HepG2 (cell line): ENCODE data around the gene PLK3. TPM values are rescaled to one million over a fixed set of nuclear protein-coding genes. Genes with fewer than 3 reads are reported as not detected.

Experiments
- AGO2 ChIP-seq: fragments of 200-400 bp; formaldehyde crosslinking; optimal IDR thresholded peaks from 2 replicates; pipeline ENCODE3; 2017; ENCODE audit warnings: mild to moderate bottlenecking, low read depth, low read length, moderate library complexity
- ARNTL ChIP-seq: sonication (generic); formaldehyde crosslinking; IDR thresholded peaks from 2 replicates; pipeline ENCODE4 v1.4.0; 2020; ENCODE audit warnings: mild to moderate bottlenecking, missing genetic modification reagents
- CC2D1A ChIP-seq: sonication (generic); formaldehyde crosslinking; IDR thresholded peaks from 2 replicates; pipeline ENCODE4 v1.8.1; 2023; ENCODE audit warnings: mild to moderate bottlenecking, missing genetic modification reagents
- MEIS1 ChIP-seq: sonication (generic); formaldehyde crosslinking; IDR thresholded peaks from 2 replicates; pipeline ENCODE4 v1.9.0; 2021; ENCODE audit warnings: mild to moderate bottlenecking, missing genetic modification reagents, moderate library complexity, borderline replicate concordance
- MYNN ChIP-seq: sonication (generic); formaldehyde crosslinking; IDR thresholded peaks from 2 replicates; pipeline ENCODE4 v1.4.0; 2020; ENCODE audit warnings: mild to moderate bottlenecking, low read depth, missing genetic modification reagents
- NFIC ChIP-seq: IDR thresholded peaks from 2 replicates; pipeline ENCODE4 v1.6.1; 2012; ENCODE audit warnings: mild to moderate bottlenecking, low read length, inconsistent platforms
- RNF2 ChIP-seq: fragments of 450-650 bp; conservative IDR thresholded peaks from 2 replicates; pipeline ENCODE4 v1.6.1; 2016; ENCODE audit warnings: low read depth
- RXRB ChIP-seq: IDR thresholded peaks from 2 replicates; pipeline ENCODE4 v1.6.1; 2016; ENCODE audit warnings: borderline replicate concordance, missing genetic modification reagents, missing compliant biosample characterization
- SALL1 ChIP-seq: sonication (generic); formaldehyde crosslinking; IDR thresholded peaks from 2 replicates; pipeline ENCODE4 v1.8.0; 2022; ENCODE audit warnings: mild to moderate bottlenecking, missing genetic modification reagents
- YEATS2 ChIP-seq: sonication (generic); formaldehyde crosslinking; IDR thresholded peaks from 2 replicates; pipeline ENCODE4 v1.4.0; 2020; ENCODE audit warnings: missing genetic modification reagents, borderline replicate concordance
- ZBTB7A ChIP-seq: sonication (generic); formaldehyde crosslinking; IDR thresholded peaks from 2 replicates; pipeline ENCODE4 v1.8.0; 2022; ENCODE audit warnings: mild to moderate bottlenecking, missing genetic modification reagents
- ZEB1 ChIP-seq: IDR thresholded peaks from 2 replicates; pipeline ENCODE4 v1.6.1; 2012; ENCODE audit warnings: mild to moderate bottlenecking, low read depth, inconsistent platforms; ENCODE audit not compliant: insufficient replicate concordance
- ZFYVE20 ChIP-seq: sonication (generic); formaldehyde crosslinking; IDR thresholded peaks from 2 replicates; pipeline ENCODE4 v1.8.0; 2023; ENCODE audit warnings: low read depth, mild to moderate bottlenecking, moderate library complexity, missing genetic modification reagents, borderline replicate concordance
- ZNF121 ChIP-seq: sonication (generic); formaldehyde crosslinking; IDR thresholded peaks from 2 replicates; pipeline ENCODE4 v1.5.0; 2020; ENCODE audit warnings: mild to moderate bottlenecking, missing genetic modification reagents
- ZNF431 ChIP-seq: sonication (generic); formaldehyde crosslinking; IDR thresholded peaks from 2 replicates; pipeline ENCODE4 v1.9.0; 2022; ENCODE audit warnings: missing genetic modification reagents, low read depth, mild to moderate bottlenecking, borderline replicate concordance
- ZNF674 ChIP-seq: sonication (generic); formaldehyde crosslinking; IDR thresholded peaks from 2 replicates; pipeline ENCODE4 v1.5.0; 2020; ENCODE audit warnings: low read depth, mild to moderate bottlenecking, missing genetic modification reagents
- ZNF749 ChIP-seq: sonication (generic); formaldehyde crosslinking; IDR thresholded peaks from 2 replicates; pipeline ENCODE4 v1.8.0; 2022; ENCODE audit warnings: mild to moderate bottlenecking, missing genetic modification reagents, moderate library complexity, borderline replicate concordance
- ZNF761 ChIP-seq: sonication (generic); formaldehyde crosslinking; conservative IDR thresholded peaks from 2 replicates; pipeline ENCODE4 v1.4.0; 2020; ENCODE audit warnings: mild to moderate bottlenecking, missing genetic modification reagents
- ZNF879 ChIP-seq: sonication (generic); formaldehyde crosslinking; IDR thresholded peaks from 2 replicates; pipeline ENCODE4 v1.8.1; 2023; ENCODE audit warnings: missing genetic modification reagents
- polyA plus RNA-seq, 8 experiments: library from polyadenylated mRNA; depleted of rRNA in 3 of 8; stranded (reverse) in 7 of 8; unstranded in 1 of 8; fragments of >200 nt; fragmentation: Illumina TruSeq in 4 of 8; extraction: Trizol in 4 of 8; gene quantifications; 2 replicates each; pipeline versions ENCODE4 v1.2.1 to v1.2.3, GENCODE V29; 2011 to 2016; ENCODE audit warnings: low read depth in 4 of 8, missing spikeins in 1 of 8, mixed read lengths in 1 of 8; ENCODE audit not compliant: insufficient read depth in 1 of 8
- total RNA-seq, 5 experiments: library from RNA; depleted of rRNA; stranded (reverse); fragments of >200 nt; fragmentation: Illumina TruSeq; extraction: Trizol; gene quantifications; 2 replicates each; pipeline ENCODE4 v1.2.3, GENCODE V29; 2016; ENCODE audit warnings: low read depth in 1 of 5
- TF ChIP-seq, protein P1 (sequence below): sonication (generic); formaldehyde crosslinking; IDR thresholded peaks from 2 replicates; pipeline ENCODE4 v1.5.0; 2020; ENCODE audit warnings: missing genetic modification reagents
- TF ChIP-seq, protein P2 (sequence below): sonication (generic); formaldehyde crosslinking; IDR thresholded peaks from 2 replicates; pipeline ENCODE4 v1.4.0; 2020; ENCODE audit warnings: missing genetic modification reagents
- TF ChIP-seq, protein P3 (sequence below): sonication (generic); formaldehyde crosslinking; conservative IDR thresholded peaks from 2 replicates; pipeline ENCODE4 v1.8.0; 2022; ENCODE audit warnings: mild to moderate bottlenecking, moderate library complexity, missing genetic modification reagents

PLK3 gene
- total and polyA plus RNA-seq, 2 of the 13 experiments (the other 11 are each of a cell fraction or from before 2014, with no cell fraction given), result 9.8 to 16.9 TPM

DNA sequence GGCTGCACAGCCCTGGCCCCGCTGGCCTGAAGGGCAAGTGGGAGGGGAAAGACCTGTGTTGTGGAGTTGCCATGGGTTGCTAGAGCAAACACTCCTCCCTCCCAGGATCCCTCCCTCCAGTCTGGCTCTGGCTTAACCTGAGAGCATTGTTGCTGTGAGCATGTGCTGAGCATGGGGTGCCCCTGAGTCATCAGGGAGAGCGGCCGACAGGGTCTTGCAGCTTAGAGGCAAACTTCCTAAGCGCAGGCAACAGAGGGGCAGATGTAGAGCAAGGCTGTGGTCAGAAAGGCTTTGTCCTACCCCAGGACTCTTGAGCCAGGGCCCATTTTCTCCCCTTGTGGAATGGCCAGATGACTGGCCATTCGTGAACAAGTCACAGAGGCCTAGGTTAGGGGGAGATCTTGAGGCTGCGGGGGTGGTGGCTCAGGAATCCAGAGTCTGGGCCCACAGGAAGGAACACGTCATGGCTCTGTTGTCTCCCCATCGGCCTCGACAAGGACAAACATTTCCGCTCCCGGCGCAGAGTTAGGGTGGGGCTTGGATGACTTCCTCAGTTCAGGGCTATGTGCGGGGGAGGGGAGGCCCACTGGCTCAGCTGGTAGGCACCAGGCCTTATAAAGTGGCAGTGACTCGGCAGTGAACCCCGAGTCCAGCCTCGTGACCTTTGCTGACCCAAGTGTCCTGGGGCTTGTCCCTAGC lies 7.3 kb downstream of the PLK3 start (continued):
- no peak for TF ChIP-seq ZNF674 (CRISPR knock-in tag)
- TF ChIP-seq ZNF121 (CRISPR knock-in tag), result peak; percentile 81; the same call in 1 of the 2 replicates
- no peak for TF ChIP-seq MYNN (CRISPR knock-in tag)
- TF ChIP-seq ZNF431, result peak; percentile 62
- TF ChIP-seq CC2D1A (CRISPR knock-in tag), result 0 out of 2 replicates have a peak, but pooled peaks have one; percentile 46
- TF ChIP-seq, protein P1, sequence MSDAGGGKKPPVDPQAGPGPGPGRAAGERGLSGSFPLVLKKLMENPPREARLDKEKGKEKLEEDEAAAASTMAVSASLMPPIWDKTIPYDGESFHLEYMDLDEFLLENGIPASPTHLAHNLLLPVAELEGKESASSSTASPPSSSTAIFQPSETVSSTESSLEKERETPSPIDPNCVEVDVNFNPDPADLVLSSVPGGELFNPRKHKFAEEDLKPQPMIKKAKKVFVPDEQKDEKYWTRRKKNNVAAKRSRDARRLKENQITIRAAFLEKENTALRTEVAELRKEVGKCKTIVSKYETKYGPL (CRISPR knock-in tag), result no peak
- peak; percentile 92 for TF ChIP-seq SALL1 (CRISPR knock-in tag)
- TF ChIP-seq ZNF761 (CRISPR knock-in tag), result peak; percentile 6; the same call in 1 of the 2 replicates
- peak; percentile 33; the same call in 1 of the 2 replicates for TF ChIP-seq NFIC
- TF ChIP-seq ZNF879 (CRISPR knock-in tag), result peak; percentile 75; the same call in 1 of the 2 replicates
- no peak for TF ChIP-seq ZEB1
- TF ChIP-seq MEIS1, result 0 out of 2 replicates have a peak, but pooled peaks have one; percentile 24
- TF ChIP-seq ARNTL, result peak; percentile 84
- no peak; the same call in 1 of the 2 replicates for TF ChIP-seq ZNF749 (CRISPR knock-in tag)
- peak; percentile 63 for TF ChIP-seq RXRB (CRISPR knock-in tag)
- peak; percentile 44 for TF ChIP-seq AGO2
- TF ChIP-seq, protein P2, sequence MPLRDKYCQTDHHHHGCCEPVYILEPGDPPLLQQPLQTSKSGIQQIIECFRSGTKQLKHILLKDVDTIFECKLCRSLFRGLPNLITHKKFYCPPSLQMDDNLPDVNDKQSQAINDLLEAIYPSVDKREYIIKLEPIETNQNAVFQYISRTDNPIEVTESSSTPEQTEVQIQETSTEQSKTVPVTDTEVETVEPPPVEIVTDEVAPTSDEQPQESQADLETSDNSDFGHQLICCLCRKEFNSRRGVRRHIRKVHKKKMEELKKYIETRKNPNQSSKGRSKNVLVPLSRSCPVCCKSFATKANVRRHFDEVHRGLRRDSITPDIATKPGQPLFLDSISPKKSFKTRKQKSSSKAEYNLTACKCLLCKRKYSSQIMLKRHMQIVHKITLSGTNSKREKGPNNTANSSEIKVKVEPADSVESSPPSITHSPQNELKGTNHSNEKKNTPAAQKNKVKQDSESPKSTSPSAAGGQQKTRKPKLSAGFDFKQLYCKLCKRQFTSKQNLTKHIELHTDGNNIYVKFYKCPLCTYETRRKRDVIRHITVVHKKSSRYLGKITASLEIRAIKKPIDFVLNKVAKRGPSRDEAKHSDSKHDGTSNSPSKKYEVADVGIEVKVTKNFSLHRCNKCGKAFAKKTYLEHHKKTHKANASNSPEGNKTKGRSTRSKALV, result peak; percentile 52; the same call in 1 of the 2 replicates
- TF ChIP-seq ZBTB7A, result peak; percentile 86; the same call in 1 of the 2 replicates
- TF ChIP-seq, protein P3, sequence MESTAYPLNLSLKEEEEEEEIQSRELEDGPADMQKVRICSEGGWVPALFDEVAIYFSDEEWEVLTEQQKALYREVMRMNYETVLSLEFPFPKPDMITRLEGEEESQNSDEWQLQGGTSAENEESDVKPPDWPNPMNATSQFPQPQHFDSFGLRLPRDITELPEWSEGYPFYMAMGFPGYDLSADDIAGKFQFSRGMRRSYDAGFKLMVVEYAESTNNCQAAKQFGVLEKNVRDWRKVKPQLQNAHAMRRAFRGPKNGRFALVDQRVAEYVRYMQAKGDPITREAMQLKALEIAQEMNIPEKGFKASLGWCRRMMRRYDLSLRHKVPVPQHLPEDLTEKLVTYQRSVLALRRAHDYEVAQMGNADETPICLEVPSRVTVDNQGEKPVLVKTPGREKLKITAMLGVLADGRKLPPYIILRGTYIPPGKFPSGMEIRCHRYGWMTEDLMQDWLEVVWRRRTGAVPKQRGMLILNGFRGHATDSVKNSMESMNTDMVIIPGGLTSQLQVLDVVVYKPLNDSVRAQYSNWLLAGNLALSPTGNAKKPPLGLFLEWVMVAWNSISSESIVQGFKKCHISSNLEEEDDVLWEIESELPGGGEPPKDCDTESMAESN (CRISPR knock-in tag), result peak; percentile 76
- TF ChIP-seq YEATS2 (CRISPR knock-in tag), result peak; percentile 72; the same call in 1 of the 2 replicates
- no peak for TF ChIP-seq ZFYVE20
- peak; percentile 97 for TF ChIP-seq RNF2
